GM10266 (cell line): Measurements from ENCODE around the gene TMEM145.

Source experiments
- DNase-seq: peaks from one replicate; pipeline ENCODE4 v3.0.0; 2012; ENCODE audit errors: extremely low spot score
- CTCF ChIP-seq: IDR thresholded peaks from 2 replicates; pipeline ENCODE4 v1.5.1; 2012; ENCODE audit warnings: mild to moderate bottlenecking, low read depth; ENCODE audit not compliant: control insufficient read depth, insufficient read depth; ENCODE audit errors: missing control alignments

Gene TMEM145

GRCh38 chr19:42323473-42323851 is 10.4 kb downstream of the TMEM145 start:
- TF ChIP-seq CTCF = no peak
- no peak for DNase-seq

DNA sequence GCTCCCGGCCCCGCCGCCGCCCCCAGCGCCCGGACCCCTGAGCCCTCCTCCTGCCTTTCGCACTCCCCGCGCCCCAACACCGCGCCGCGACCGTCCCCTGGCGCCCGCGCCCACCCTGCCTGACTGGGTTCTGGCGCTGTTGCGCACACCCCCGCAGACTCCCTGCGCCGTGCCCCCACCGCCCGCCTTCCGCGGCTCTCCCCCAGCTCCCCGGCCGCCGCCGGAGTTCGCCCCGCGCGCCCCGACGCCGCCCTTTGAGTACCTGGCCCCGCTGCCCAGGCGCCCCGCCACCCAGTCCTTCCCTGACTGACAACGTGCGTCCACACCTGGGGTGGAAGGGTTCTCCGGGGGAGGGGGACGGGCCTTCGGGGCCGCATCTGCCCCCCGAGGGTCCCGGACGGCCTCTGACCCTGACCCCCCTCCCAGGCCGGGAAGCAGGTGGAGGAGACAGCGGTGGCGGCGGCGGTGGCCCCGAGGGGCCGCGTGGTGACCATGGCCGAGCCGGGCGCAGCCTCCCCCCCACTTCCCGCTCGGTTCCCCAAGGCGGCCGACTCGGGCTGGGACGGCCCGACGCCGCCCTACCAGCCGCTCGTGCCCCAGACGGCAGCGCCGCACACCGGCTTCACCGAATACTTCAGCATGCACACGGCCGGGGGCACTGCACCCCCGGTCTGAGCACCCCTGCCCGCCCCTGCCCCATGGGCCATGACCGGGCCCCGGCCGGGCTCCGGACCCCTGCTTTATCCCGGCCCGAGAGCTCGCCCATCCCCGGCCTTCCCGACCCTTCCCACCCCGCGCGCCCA is 10.9 kb downstream of the TMEM145 start:
- no peak for TF ChIP-seq CTCF
- no peak for DNase-seq

DNA sequence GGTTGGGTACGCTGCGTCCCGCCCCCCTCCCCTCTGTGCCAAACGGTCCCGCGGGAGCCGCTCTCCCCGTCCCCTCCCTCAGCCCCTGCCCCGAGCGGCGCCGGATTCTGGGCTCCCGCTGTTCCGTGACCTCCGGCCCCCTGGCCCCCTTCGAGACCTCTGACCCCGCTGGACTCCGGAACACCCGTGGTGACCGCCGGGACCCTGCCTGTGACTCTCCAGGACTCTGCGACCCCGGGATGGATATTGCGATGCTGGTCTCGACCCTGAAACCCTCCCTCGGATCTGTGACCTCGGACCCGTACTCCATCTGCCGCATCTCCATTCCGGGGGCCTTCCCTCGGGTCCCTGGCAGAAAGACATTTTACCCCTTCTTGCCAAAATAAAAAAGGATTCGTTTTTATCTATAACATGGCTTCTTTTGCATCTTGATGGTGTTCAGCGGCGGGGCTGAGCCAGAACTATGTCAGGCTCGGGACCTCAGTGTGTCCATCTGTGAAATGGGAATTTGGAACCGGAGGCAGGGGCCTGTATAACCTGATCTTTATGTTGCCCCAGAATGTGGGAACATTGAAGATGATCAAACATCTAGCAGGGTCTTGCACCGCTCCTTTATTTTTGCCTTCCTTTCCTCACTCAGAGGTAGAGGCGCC is 11.7 kb downstream of the TMEM145 start:
- TF ChIP-seq CTCF = no peak
- DNase-seq = no peak

- peak; percentile 99 for DNase-seq
- peak; percentile 86 for TF ChIP-seq CTCF
These were observed 12.3 kb downstream of the TMEM145 start, which contains the start of gene MEGF8 for GRCh38 chr19:42325308-42325895. Gene MEGF8, plus strand, starts transcription at chr19:42325635. Its CDS starts 609 bp downstream, at chr19:42326244.

DNA sequence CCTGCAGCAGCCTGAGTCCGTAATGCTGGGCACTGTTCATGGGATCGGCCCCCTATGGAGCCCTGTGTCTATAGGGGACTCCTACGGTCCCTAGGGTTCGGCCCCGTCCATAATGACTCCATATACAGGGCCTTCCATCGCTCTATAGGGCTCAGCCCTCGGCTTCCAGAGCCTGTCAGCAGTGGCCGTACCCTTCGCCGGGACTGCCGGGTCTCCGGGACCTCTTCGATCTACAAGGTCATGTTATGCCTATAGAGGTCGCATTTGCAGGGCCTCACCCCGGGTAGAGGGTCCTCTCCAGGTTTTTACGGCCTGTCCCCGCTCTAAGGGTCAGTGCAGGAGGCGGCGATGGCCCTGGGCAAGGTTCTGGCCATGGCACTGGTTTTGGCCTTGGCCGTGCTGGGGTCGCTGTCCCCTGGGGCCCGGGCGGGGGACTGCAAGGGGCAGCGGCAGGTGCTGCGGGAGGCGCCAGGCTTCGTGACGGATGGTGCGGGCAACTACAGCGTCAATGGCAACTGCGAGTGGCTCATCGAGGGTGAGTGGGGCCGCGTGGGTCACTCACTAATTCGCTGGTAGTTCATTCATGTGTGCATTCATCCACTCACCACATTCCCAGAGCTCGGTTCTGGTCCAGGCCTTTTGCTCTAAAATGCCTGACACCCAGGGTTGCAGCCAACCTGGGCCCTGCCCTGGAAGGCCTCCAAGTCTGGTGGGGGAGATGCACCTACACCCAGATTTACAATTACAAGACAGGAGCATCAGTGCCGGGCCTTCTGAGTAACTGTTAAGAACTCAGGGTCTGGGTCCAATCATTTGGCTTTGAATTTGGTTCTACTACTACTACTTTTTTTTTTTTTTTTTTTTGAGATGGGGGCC is 13.0 kb downstream of the TMEM145 start:
- DNase-seq = no peak

GRCh38 chr19:42326969-42327368 is 13.9 kb downstream of the TMEM145 start:
- no peak for TF ChIP-seq CTCF
- DNase-seq = no peak

More for the DNA sequence above, 13.0 kb downstream of the TMEM145 start:
- TF ChIP-seq CTCF = peak; percentile 27
